ENCODE data around the gene PCDHGC3. TPM values are rescaled to one million over a fixed set of nuclear protein-coding genes. Genes with fewer than 3 reads are reported as not detected.

Gene PCDHGC3
- total and polyA plus RNA-seq, 9 of the 15 experiments (the other 6 are each of a cell fraction or from before 2014, with no cell fraction given) = 0.07 TPM; not detected in 8

GRCh38 chr5:141524604-141525597 lies 49.1 kb downstream of the PCDHGC3 start (continued):
- TF ChIP-seq CTCF (IDR thresholded peaks at IDR 0.05 in 2 of 3, conservative IDR thresholded peaks at IDR 0.05 in 1 of 3; ENCODE audit: insufficient read depth in 2 of 3, low read depth in 1 of 3, low read length in 3 of 3) (peak; percentile 98 to 99 (median 99)), PTTG1 (tag; IDR thresholded peaks at IDR 0.05; ENCODE audit: low read depth) (no peak), ESRRB (CRISPR knock-in tag; IDR thresholded peaks at IDR 0.05; ENCODE audit: borderline replicate concordance) (no peak), ATF7 (IDR thresholded peaks at IDR 0.05) (no peak; the same call in 1 of the 2 replicates), ESRRA (IDR thresholded peaks at IDR 0.05; ENCODE audit: borderline replicate concordance, low read depth) (peak; percentile 55; the same call in 1 of the 2 replicates), POLR2AphosphoS2 (IDR thresholded peaks at IDR 0.05; ENCODE audit: low read length) (0 out of 2 replicates have a peak, but pooled peaks have one; percentile 31), CSDE1 (IDR thresholded peaks at IDR 0.05) (peak in 1 of 2 experiments; percentile 40; a peak in 1 of 4 replicates), THRAP3 (IDR thresholded peaks at IDR 0.05; ENCODE audit: borderline replicate concordance) (no peak), RFX1 (IDR thresholded peaks at IDR 0.05) (peak; percentile 93), ZNF766 (CRISPR knock-in tag; conservative IDR thresholded peaks at IDR 0.05) (no peak), KLF16 (IDR thresholded peaks at IDR 0.05) (peak; percentile 58; the same call in 1 of the 2 replicates), CBX3 (IDR thresholded peaks at IDR 0.05; ENCODE audit: borderline replicate concordance in 1 of 2, low read length in 2 of 2) (0 out of 3 replicates have a peak, but pooled peaks of 1 of the 2 experiments have one; percentile 12), ZNF76 (CRISPR knock-in tag; IDR thresholded peaks at IDR 0.05; ENCODE audit: borderline replicate concordance) (no peak), ZNF253 (CRISPR knock-in tag; conservative IDR thresholded peaks at IDR 0.05) (no peak), BMI1 (IDR thresholded peaks at IDR 0.05; ENCODE audit: low read length) (no peak; the same call in 1 of the 2 replicates), SMC3 (conservative IDR thresholded peaks at IDR 0.05; ENCODE audit: insufficient read depth, low read depth, low read length) (peak; percentile 96), SIN3A (IDR thresholded peaks at IDR 0.05; ENCODE audit: borderline replicate concordance in 2 of 2, control insufficient read depth in 1 of 2, low read depth in 2 of 2, low read length in 2 of 2) (no peak), TEAD1 (CRISPR knock-in tag; IDR thresholded peaks at IDR 0.05) (peak; percentile 69 to 94), FOXA3 (CRISPR knock-in tag; conservative IDR thresholded peaks at IDR 0.05 in 1 of 2, IDR thresholded peaks at IDR 0.05 in 1 of 2) (no peak), MCM5 (IDR thresholded peaks at IDR 0.05; ENCODE audit: low read depth) (no peak), NRF1 (conservative IDR thresholded peaks at IDR 0.05 in 1 of 2, IDR thresholded peaks at IDR 0.05 in 1 of 2) (0 out of 4 replicates have a peak, but pooled peaks of 1 of the 2 experiments have one; percentile 7), TEAD4 (IDR thresholded peaks at IDR 0.05; ENCODE audit: low read length) (peak; percentile 77), TEAD4 (CRISPR knock-in tag; IDR thresholded peaks at IDR 0.05; ENCODE audit: borderline replicate concordance) (no peak), E2F3 (CRISPR knock-in tag; IDR thresholded peaks at IDR 0.05) (no peak), HNRNPUL1 (IDR thresholded peaks at IDR 0.05; ENCODE audit: low read length) (no peak), BHLHE40 (IDR thresholded peaks at IDR 0.05; ENCODE audit: low read length) (peak; percentile 44; the same call in 1 of the 2 replicates), TBL1XR1 (IDR thresholded peaks at IDR 0.05; ENCODE audit: low read length in 2 of 2) (peak in 1 of 2 experiments; percentile 48; a peak in 1 of 4 replicates)
